Esophagus muscularis mucosa (tissue), 4 donors: ENCODE data around the gene RERE. TPM values are rescaled to one million over a fixed set of nuclear protein-coding genes. Genes with fewer than 3 reads are reported as not detected.

Source experiments
- DNase-seq: peaks from one replicate; pipeline ENCODE4 v3.0.0-alpha.2; 2017; ENCODE audit errors: extremely low spot score
- H3K27ac ChIP-seq, 4 donors: fragments of 200-600 bp; sonication (generic); replicated peaks in 1 of 4; 1 replicate in 3 of 4; 2 replicates in 1 of 4; pipeline ENCODE4 v1.5.1; 2016 to 2019; ENCODE audit warnings: mild to moderate bottlenecking in 1 of 4
- H3K27me3 ChIP-seq, 4 donors: fragments of 200-600 bp; sonication (generic); one replicate each; pipeline versions ENCODE4 v1.5.1 to v1.6.0; 2016 to 2019
- H3K36me3 ChIP-seq, 4 donors: fragments of 200-600 bp; sonication (generic); one replicate each; pipeline ENCODE4 v1.5.1; 2016 to 2019
- H3K4me1 ChIP-seq, 4 donors: fragments of 200-600 bp; sonication (generic); one replicate each; pipeline ENCODE4 v1.5.1; 2016 to 2019
- H3K4me3 ChIP-seq, 4 donors: fragments of 200-600 bp; sonication (generic); 1 replicate in 2 of 4; 2 replicates in 2 of 4; pipeline ENCODE4 v1.5.1; 2016 to 2019; ENCODE audit warnings: mild to moderate bottlenecking in 4 of 4, moderate library complexity in 1 of 4
- H3K9me3 ChIP-seq, 4 donors: fragments of 200-600 bp; sonication (generic); 1 replicate in 3 of 4; 2 replicates in 1 of 4; pipeline ENCODE4 v1.5.1; 2016 to 2019
- EP300 ChIP-seq: sonication (generic); formaldehyde crosslinking; IDR thresholded peaks from one replicate; pipeline ENCODE4 v1.6.1; 2017; ENCODE audit warnings: antibody characterized with exemption
- POLR2A ChIP-seq: fragments of 450-650 bp; IDR thresholded peaks from one replicate; pipeline ENCODE4 v1.6.1; 2017; ENCODE audit warnings: antibody characterized with exemption, moderate library complexity, mild to moderate bottlenecking, low read depth
- POLR2AphosphoS5 ChIP-seq, 2 donors: sonication (generic); formaldehyde crosslinking; IDR thresholded peaks; one replicate each; pipeline ENCODE4 v1.6.1; 2017; ENCODE audit warnings: antibody characterized with exemption in 2 of 2
- WGBS: methylation state at CpG from one replicate; pipeline ENCODE4 v1.1.5; 2018; 5-methylcytosine and 5-hydroxymethylcytosine counted together
- intact Hi-C: fragments of 100-400 bp; cut with DNase I; formaldehyde crosslinking; loops from one replicate; pipeline ENCODE4 v1.15.1; 2023
- total RNA-seq, 4 donors: library from RNA; depleted of rRNA; stranded (reverse); fragments of >200 nt; gene quantifications; one replicate each; pipeline versions ENCODE4 v1.1.0 to v1.2.1, GENCODE V29; 2016
- TF ChIP-seq, protein P1 (sequence below), 3 experiments: fragments of 200-600 bp in 2 of 3; fragments of 450-650 bp in 1 of 3; sonication (generic) in 2 of 3; IDR thresholded peaks; one replicate each; pipeline ENCODE4 v1.5.1; 2017 to 2019; ENCODE audit warnings: antibody characterized with exemption in 3 of 3, mild to moderate bottlenecking in 2 of 3, moderate library complexity in 1 of 3

Gene RERE
- total RNA-seq, 4 donors from 2014 or later: 133 to 212 (median 168) TPM

DNA sequence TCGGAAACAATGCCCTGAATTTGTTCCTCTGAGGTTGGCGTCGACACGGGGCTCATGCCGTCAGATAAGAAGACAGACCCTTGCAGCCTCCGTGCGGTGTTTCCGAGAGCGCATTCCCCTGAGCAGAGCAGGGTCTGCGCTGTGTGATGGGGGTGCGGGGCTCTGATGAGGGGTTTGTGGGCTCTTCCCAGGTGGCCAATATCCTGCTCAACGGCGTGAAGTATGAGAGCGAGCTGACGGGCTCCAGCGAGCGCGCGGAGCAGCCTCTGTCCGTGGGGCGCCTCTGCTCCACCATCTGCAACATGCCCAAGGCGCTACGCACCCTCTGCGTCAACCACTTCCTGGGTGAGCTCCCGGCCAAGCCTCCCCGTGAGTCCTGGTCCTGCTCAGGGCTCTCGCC, 482.2 kb downstream of the RERE start:
- Histone ChIP-seq H3K27me3 (no peaks in the 10 kb centered on the region), H3K4me3 (no peak overlapping the region), H3K4me1 (no peaks in the 10 kb centered on the region), H3K27ac (no peak overlapping the region), H3K36me3 (peaks cover 18 to 85% (median 36%) of the 10 kb centered on the region in 4 donors), H3K9me3 (no peaks in the 10 kb centered on the region)
- no peak for DNase-seq
- 97% methylated on average over 26 of the region's 27 CpGs for WGBS
- intact Hi-C loops: no loop called here
- TF ChIP-seq EP300: no peak
- no peak for TF ChIP-seq POLR2AphosphoS5 (IDR thresholded peaks at IDR 0.05)
- TF ChIP-seq, protein P1, sequence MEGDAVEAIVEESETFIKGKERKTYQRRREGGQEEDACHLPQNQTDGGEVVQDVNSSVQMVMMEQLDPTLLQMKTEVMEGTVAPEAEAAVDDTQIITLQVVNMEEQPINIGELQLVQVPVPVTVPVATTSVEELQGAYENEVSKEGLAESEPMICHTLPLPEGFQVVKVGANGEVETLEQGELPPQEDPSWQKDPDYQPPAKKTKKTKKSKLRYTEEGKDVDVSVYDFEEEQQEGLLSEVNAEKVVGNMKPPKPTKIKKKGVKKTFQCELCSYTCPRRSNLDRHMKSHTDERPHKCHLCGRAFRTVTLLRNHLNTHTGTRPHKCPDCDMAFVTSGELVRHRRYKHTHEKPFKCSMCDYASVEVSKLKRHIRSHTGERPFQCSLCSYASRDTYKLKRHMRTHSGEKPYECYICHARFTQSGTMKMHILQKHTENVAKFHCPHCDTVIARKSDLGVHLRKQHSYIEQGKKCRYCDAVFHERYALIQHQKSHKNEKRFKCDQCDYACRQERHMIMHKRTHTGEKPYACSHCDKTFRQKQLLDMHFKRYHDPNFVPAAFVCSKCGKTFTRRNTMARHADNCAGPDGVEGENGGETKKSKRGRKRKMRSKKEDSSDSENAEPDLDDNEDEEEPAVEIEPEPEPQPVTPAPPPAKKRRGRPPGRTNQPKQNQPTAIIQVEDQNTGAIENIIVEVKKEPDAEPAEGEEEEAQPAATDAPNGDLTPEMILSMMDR (IDR thresholded peaks at IDR 0.05): no peak
- no peak for TF ChIP-seq POLR2A

DNA sequence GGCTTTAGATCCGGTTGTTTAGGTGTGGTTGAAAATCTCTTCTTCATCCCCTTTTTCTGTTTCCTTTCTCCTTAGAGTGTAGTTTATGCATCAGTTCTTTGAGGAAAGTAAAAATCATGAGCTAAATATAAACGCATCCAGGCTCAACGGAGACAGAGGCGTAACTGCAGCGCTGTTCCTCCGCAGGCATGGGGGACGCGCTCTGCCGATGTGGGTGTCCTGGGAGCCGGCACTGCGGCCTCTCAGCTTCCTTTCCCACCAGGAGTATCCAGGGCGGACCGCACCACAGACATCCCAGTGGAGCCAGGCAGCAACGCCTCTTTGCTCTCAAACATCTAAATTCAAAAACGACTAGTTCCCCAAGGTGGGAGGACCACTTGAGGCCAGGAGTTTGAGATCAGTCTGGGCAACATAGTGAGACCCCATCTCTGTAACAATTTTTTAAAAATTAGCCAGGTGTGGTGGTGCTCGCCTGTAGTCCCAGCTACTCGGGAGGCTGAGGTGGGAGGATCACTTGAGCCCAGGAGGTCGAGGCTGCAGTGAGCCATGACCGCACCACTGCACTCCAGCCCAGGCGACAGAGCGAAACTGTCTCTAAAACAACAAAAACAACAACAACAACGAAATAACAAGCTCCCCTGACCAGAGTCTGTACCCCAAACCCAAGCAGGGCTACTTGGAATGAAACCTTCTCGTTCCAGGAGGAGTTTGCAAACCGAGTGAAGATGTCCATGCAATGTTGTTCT, 483.2 kb downstream of the RERE start:
- TF ChIP-seq POLR2A (no peak), EP300 (no peak), POLR2AphosphoS5 (IDR thresholded peaks at IDR 0.05) (no peak)
- TF ChIP-seq, protein P1 (IDR thresholded peaks at IDR 0.05): no peak
- Histone ChIP-seq H3K4me3 (no peak overlapping the region), H3K27me3 (no peaks in the 10 kb centered on the region), H3K27ac (no peak overlapping the region), H3K9me3 (no peaks in the 10 kb centered on the region), H3K4me1 (no peaks in the 10 kb centered on the region), H3K36me3 (peaks cover 15 to 83% (median 31%) of the 10 kb centered on the region in 4 donors)
- intact Hi-C loops: no loop called here
- 95% methylated on average over 19 of the region's 24 CpGs for WGBS
- DNase-seq: no peak

DNA sequence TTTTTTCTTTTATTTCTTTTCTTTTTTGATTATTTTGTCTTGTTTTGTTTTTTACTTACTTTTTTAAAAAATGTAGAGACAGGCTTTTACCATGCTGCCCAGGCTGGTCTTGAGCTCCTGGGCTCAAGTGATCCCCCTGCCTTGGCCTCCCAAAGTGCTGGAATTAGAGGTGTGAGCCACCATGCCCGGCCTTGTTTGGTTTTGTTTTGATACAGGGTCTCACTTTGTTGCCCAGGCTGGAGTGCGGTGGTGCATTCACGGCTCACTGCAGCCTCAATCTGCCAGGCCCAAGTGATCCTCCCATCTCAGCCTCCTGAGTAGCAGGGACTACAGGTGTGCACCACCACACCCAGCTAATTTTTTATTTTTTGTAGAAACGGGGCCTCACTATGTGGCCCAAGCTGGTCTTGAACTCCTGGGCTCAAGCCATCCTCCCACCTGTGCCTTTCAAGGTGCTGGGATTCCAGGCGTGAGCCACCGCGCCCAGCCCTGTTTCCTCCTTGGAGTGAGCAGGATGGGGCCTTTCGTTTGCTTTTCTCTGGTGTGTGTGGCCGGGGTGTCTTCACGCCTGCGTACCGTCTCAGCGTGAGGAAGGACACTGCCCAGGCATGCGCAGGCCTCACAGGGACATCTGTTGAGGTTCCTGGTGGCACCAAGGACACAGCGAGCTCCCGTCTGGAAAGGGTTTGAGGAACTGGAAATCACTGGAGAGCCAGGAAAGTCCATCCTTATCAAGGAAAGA, 484.0 kb downstream of the RERE start:
- Histone ChIP-seq H3K4me3 (no peak overlapping the region), H3K27ac (no peak overlapping the region), H3K9me3 (no peaks in the 10 kb centered on the region), H3K27me3 (no peaks in the 10 kb centered on the region), H3K4me1 (no peaks in the 10 kb centered on the region), H3K36me3 (peaks cover 14 to 77% (median 28%) of the 10 kb centered on the region in 4 donors)
- DNase-seq: no peak
- WGBS: 91% methylated on average over 12 of the region's 16 CpGs
- intact Hi-C loops: no loop called here
- TF ChIP-seq EP300: no peak
- TF ChIP-seq, protein P1 (IDR thresholded peaks at IDR 0.05): no peak
- TF ChIP-seq POLR2A: no peak
- no peak for TF ChIP-seq POLR2AphosphoS5 (IDR thresholded peaks at IDR 0.05)

DNA sequence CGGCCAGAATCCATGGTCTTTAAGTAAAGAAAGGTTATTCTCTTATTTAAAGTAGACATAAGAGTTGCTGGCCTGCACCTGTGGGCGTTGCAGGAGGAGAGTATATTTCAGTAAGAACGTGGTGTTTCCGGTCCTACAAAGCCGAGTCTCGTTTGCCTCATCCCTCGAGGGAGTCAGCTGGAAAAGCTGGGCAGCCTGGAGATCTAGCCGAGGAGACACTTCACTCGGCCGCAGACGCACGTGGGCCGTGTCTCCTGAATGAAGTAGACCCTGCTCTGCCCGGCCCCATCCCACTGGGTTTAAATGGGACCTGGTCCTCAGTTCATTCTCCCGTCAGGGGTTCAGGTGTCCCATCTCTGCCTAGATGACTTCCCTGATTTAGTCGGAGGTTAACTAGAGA, 484.6 kb downstream of the RERE start:
- Histone ChIP-seq H3K4me3 (no peak overlapping the region), H3K9me3 (no peaks in the 10 kb centered on the region), H3K27me3 (no peaks in the 10 kb centered on the region), H3K36me3 (peaks cover 9 to 77% (median 23%) of the 10 kb centered on the region in 4 donors), H3K27ac (no peak overlapping the region), H3K4me1 (no peaks in the 10 kb centered on the region)
- DNase-seq: no peak
- WGBS: 90% methylated on average over 16 of the region's 16 CpGs
- TF ChIP-seq POLR2A: no peak
- no peak for TF ChIP-seq EP300
- intact Hi-C loops: no loop called here

GRCh38 chr1:8330271-8331125, 486.9 kb downstream of the RERE start:
- TF ChIP-seq POLR2AphosphoS5 (IDR thresholded peaks at IDR 0.05) (no peak), POLR2A (no peak), EP300 (no peak)
- TF ChIP-seq, protein P1 (IDR thresholded peaks at IDR 0.05): no peak
- WGBS: 93% methylated on average over 46 of the region's 47 CpGs
- Histone ChIP-seq H3K4me1 (no peaks in the 10 kb centered on the region), H3K27ac (no peak overlapping the region), H3K4me3 (no peak overlapping the region), H3K9me3 (no peaks in the 10 kb centered on the region), H3K27me3 (no peaks in the 10 kb centered on the region), H3K36me3 (peaks cover 16 to 80% (median 30%) of the 10 kb centered on the region in 4 donors)
- intact Hi-C loops: no loop called here
- DNase-seq: no peak
